GM12875 (cell line): Measurements from ENCODE around the gene ZKSCAN1.
"Not testable (repeated sequence)": the region's sequence is repeated elsewhere in the genome, so short reads cannot be mapped to it uniquely, and the experiment has no call there.

ENCODE experiments used
- H3K4me3 ChIP-seq: one replicate; pipeline ENCODE4 v1.5.1; 2011; ENCODE audit warnings: low read depth, low read length, control low read depth
- CTCF ChIP-seq: IDR thresholded peaks from 2 replicates; pipeline ENCODE4 v1.5.1; 2011; ENCODE audit warnings: low read depth, mild to moderate bottlenecking, control low read depth, inconsistent platforms, low read length, moderate library complexity, borderline replicate concordance; ENCODE audit not compliant: insufficient read depth

ZKSCAN1 gene

GRCh38 chr7:100008525-100008924 lies 6.9 kb upstream of the ZKSCAN1 start:
- TF ChIP-seq CTCF, result no peak
- no peak overlapping the region for H3K4me3 ChIP-seq

- not testable (repeated sequence) for H3K4me3 ChIP-seq
These were observed 5.4 kb upstream of the ZKSCAN1 start for GRCh38 chr7:100009952-100010351.

- no peak for TF ChIP-seq CTCF
- no peak overlapping the region for H3K4me3 ChIP-seq
These were observed 4.5 kb upstream of the ZKSCAN1 start for GRCh38 chr7:100010901-100011300.

GRCh38 chr7:100011516-100011915 lies 3.9 kb upstream of the ZKSCAN1 start:
- H3K4me3 ChIP-seq, result no peak overlapping the region
- TF ChIP-seq CTCF, result no peak

GRCh38 chr7:100012385-100013327 lies 2.7 kb upstream of the ZKSCAN1 start:
- not testable (repeated sequence) for H3K4me3 ChIP-seq

GRCh38 chr7:100013328-100013676 lies 2.1 kb upstream of the ZKSCAN1 start:
- no peak overlapping the region for H3K4me3 ChIP-seq
- no peak for TF ChIP-seq CTCF

GRCh38 chr7:100016215-100016901 lies 962 bp downstream of the ZKSCAN1 start:
- peak overlapping the region; percentile 100 for H3K4me3 ChIP-seq
- TF ChIP-seq CTCF, result no peak

GRCh38 chr7:100017300-100017699 lies 1.9 kb downstream of the ZKSCAN1 start:
- no peak overlapping the region for H3K4me3 ChIP-seq
- no peak for TF ChIP-seq CTCF
